ENCODE results near the gene UGT2A1.
A peak's percentile ranks its signal among the peaks of the same experiment; 100 is the strongest.
"Not testable (repeated sequence)": the region's sequence is repeated elsewhere in the genome, so short reads cannot be mapped to it uniquely, and the experiment has no call there.

Gene UGT2A1

GRCh38 chr4:69653147-69653546 lies at the start of gene UGT2A1:
UGT2A1 (minus strand) TSS chr4:69653247; CDS start chr4:69647644, 5,603 bp downstream.
- no peak for DNase-seq

- no peak for DNase-seq
These were observed 49.2 kb upstream of the UGT2A1 start for GRCh38 chr4:69702201-69702600.

GRCh38 chr4:69701696-69702095 lies 48.6 kb upstream of the UGT2A1 start:
- no peak for DNase-seq

GRCh38 chr4:69697536-69698242 lies 44.6 kb upstream of the UGT2A1 start:
- DNase-seq, result no peak

GRCh38 chr4:69689599-69689998 lies 36.6 kb upstream of the UGT2A1 start:
- peak; percentile 7 for DNase-seq

GRCh38 chr4:69684804-69685203 lies 31.8 kb upstream of the UGT2A1 start:
- DNase-seq, result no peak

GRCh38 chr4:69668680-69669079 lies 15.6 kb upstream of the UGT2A1 start:
- DNase-seq, result no peak

- DNase-seq, result not testable (repeated sequence)
These were observed 11.0 kb upstream of the UGT2A1 start for GRCh38 chr4:69664009-69664408.

GRCh38 chr4:69661130-69661803 lies 8.2 kb upstream of the UGT2A1 start:
- not testable (repeated sequence) for DNase-seq

GRCh38 chr4:69658133-69658532 lies 5.1 kb upstream of the UGT2A1 start:
- DNase-seq, result no peak

- no peak for DNase-seq
These were observed 3.7 kb upstream of the UGT2A1 start for GRCh38 chr4:69656653-69657158.

- no peak for DNase-seq
These were observed 2.2 kb downstream of the UGT2A1 start for GRCh38 chr4:69650872-69651271.

GRCh38 chr4:69649629-69650028 lies 3.4 kb downstream of the UGT2A1 start:
- no peak for DNase-seq

- no peak for DNase-seq
These were observed 3.8 kb downstream of the UGT2A1 start for GRCh38 chr4:69649207-69649606.

- no peak for DNase-seq
These were observed 10.1 kb downstream of the UGT2A1 start for GRCh38 chr4:69642961-69643360.

GRCh38 chr4:69640289-69640688 lies 12.8 kb downstream of the UGT2A1 start:
- no peak for DNase-seq

GRCh38 chr4:69639542-69639941 lies 13.5 kb downstream of the UGT2A1 start, which contains the start of gene UGT2A2:
UGT2A2 (minus strand) TSS chr4:69639642; CDS start chr4:69639640, 2 bp downstream.
- DNase-seq, result no peak

- DNase-seq, result peak; percentile 34
These were observed 35.9 kb downstream of the UGT2A1 start for GRCh38 chr4:69617083-69617694.

- no peak for DNase-seq
These were observed 42.6 kb downstream of the UGT2A1 start for GRCh38 chr4:69610484-69610883.

- DNase-seq, result no peak
These were observed 52.0 kb downstream of the UGT2A1 start for GRCh38 chr4:69601065-69601464.

- no peak for DNase-seq
These were observed 53.0 kb downstream of the UGT2A1 start for GRCh38 chr4:69600013-69600412.

GRCh38 chr4:69594382-69594781 lies 58.7 kb downstream of the UGT2A1 start:
- DNase-seq, result no peak

- no peak for DNase-seq
These were observed 61.7 kb downstream of the UGT2A1 start for GRCh38 chr4:69591364-69591763.

GRCh38 chr4:69589884-69590283 lies 63.2 kb downstream of the UGT2A1 start:
- DNase-seq, result no peak
